K562 (cell line): ENCODE results near the gene UBE2H. TPM values are rescaled to one million over a fixed set of nuclear protein-coding genes. Genes with fewer than 3 reads are reported as not detected.

Experiments
- BCLAF1 ChIP-seq, 2 experiments: fragments of 450-650 bp in 1 of 2; IDR thresholded peaks; 2 replicates each; pipeline ENCODE4 v1.6.1; 2011 to 2017; ENCODE audit warnings: low read depth in 2 of 2, antibody characterized with exemption in 1 of 2, borderline replicate concordance in 1 of 2, low read length in 1 of 2, mild to moderate bottlenecking in 1 of 2, mixed read lengths in 1 of 2; ENCODE audit not compliant: control insufficient read depth in 1 of 2
- BHLHE40 ChIP-seq: IDR thresholded peaks from 2 replicates; pipeline ENCODE4 v1.6.1; 2011; ENCODE audit warnings: low read length, improper control_type of control experiment
- CCNT2 ChIP-seq: IDR thresholded peaks from 2 replicates; pipeline ENCODE4 v1.6.1; 2011; ENCODE audit warnings: borderline replicate concordance, low read depth, mild to moderate bottlenecking, moderate library complexity, mixed read lengths, low read length; ENCODE audit not compliant: insufficient read length; ENCODE audit errors: extremely low read depth
- CHD1 ChIP-seq: fragments of 200-600 bp; sonication (generic); IDR thresholded peaks from one replicate; pipeline ENCODE4 v1.6.1; 2012; ENCODE audit warnings: mild to moderate bottlenecking, moderate library complexity, low read length, inconsistent platforms
- ESRRB ChIP-seq: fragments of 250-450 bp; sonication (Bioruptor Pico); IDR thresholded peaks from 2 replicates; pipeline ENCODE4 v1.5.0; 2020; ENCODE audit warnings: mild to moderate bottlenecking, moderate library complexity, borderline replicate concordance
- ETV6 ChIP-seq, 3 experiments: fragments of 150-350 bp in 1 of 3; sonication (generic) in 1 of 3; formaldehyde crosslinking in 1 of 3; IDR thresholded peaks; 2 replicates each; pipeline versions ENCODE4 v1.6.1 to v1.8.0; 2014 to 2022; ENCODE audit warnings: borderline replicate concordance in 2 of 3, low read depth in 2 of 3, antibody characterized with exemption in 1 of 3, low read length in 1 of 3, mild to moderate bottlenecking in 1 of 3, missing genetic modification reagents in 1 of 3
- MBD2 ChIP-seq: sonication (generic); IDR thresholded peaks from 2 replicates; pipeline ENCODE4 v1.6.1; 2016; ENCODE audit warnings: low read depth, borderline replicate concordance
- MTA3 ChIP-seq: fragments of 450-650 bp; formaldehyde crosslinking; IDR thresholded peaks from 2 replicates; pipeline ENCODE4 v1.6.1; 2017; ENCODE audit warnings: mild to moderate bottlenecking, borderline replicate concordance
- NBN ChIP-seq: fragments of 450-650 bp; IDR thresholded peaks from 2 replicates; pipeline ENCODE4 v1.6.1; 2016; ENCODE audit warnings: low read depth, mild to moderate bottlenecking
- OTX1 ChIP-seq: fragments of 450-650 bp; formaldehyde crosslinking; IDR thresholded peaks from 2 replicates; pipeline ENCODE4 v1.4.0; 2022; ENCODE audit warnings: mild to moderate bottlenecking
- PRPF4 ChIP-seq: fragments of 200-400 bp; formaldehyde crosslinking; IDR thresholded peaks from one replicate; pipeline ENCODE4 v1.6.1; 2017; ENCODE audit warnings: low read length, low read depth, mild to moderate bottlenecking; ENCODE audit not compliant: insufficient read depth, poor library complexity, severe bottlenecking
- RNF2 ChIP-seq: sonication (generic); IDR thresholded peaks from 2 replicates; pipeline ENCODE4 v1.6.1; 2016
- SRSF7 ChIP-seq: fragments of 200-400 bp; formaldehyde crosslinking; optimal IDR thresholded peaks from 2 replicates; pipeline ENCODE3; 2017; ENCODE audit warnings: mild to moderate bottlenecking, low read depth, low read length
- TAF15 ChIP-seq: fragments of 200-400 bp; formaldehyde crosslinking; IDR thresholded peaks from 2 replicates; pipeline ENCODE4 v1.6.1; 2017; ENCODE audit warnings: mild to moderate bottlenecking, low read depth, low read length, moderate library complexity
- ZNF408 ChIP-seq: fragments of 250-450 bp; sonication (Bioruptor Pico); IDR thresholded peaks from 2 replicates; pipeline ENCODE4 v1.4.0; 2020; ENCODE audit warnings: low read depth, mild to moderate bottlenecking, moderate library complexity
- ZNF41 ChIP-seq: fragments of 250-450 bp; sonication (Bioruptor Pico); conservative IDR thresholded peaks from 2 replicates; pipeline ENCODE4 v1.4.0; 2020; ENCODE audit warnings: mild to moderate bottlenecking
- ZNF507 ChIP-seq: conservative IDR thresholded peaks from 2 replicates; pipeline ENCODE4 v1.6.1; 2017; ENCODE audit warnings: missing genetic modification characterization, missing compliant biosample characterization
- ZNF511 ChIP-seq: sonication (generic); formaldehyde crosslinking; IDR thresholded peaks from 2 replicates; pipeline ENCODE4 v1.8.0; 2022; ENCODE audit warnings: mild to moderate bottlenecking, missing genetic modification reagents
- polyA plus RNA-seq, 8 experiments: library from polyadenylated mRNA; depleted of rRNA in 4 of 8; stranded (reverse) in 5 of 8; unstranded in 3 of 8; fragments of >200 nt; fragmentation: Nextera tagmentation in 2 of 8; fragmentation: Illumina TruSeq in 1 of 8; extraction: Ambion mirVana in 2 of 8; extraction: Trizol in 1 of 8; gene quantifications; 2 replicates each; pipeline versions ENCODE4 v1.2.1 to v1.2.3, GENCODE V29; 2011 to 2014; ENCODE audit warnings: inconsistent platforms in 1 of 8, missing spikeins in 1 of 8
- total RNA-seq, 7 experiments: library from RNA; depleted of rRNA in 6 of 7; stranded (reverse); fragments of >200 nt in 6 of 7; fragmentation: Illumina TruSeq in 2 of 7; extraction: Trizol in 2 of 7; gene quantifications; 2 replicates each; pipeline versions ENCODE4 v1.2.1 to v1.2.3, GENCODE V29; 2011 to 2021; ENCODE audit warnings: low replicate concordance in 1 of 7
- TF ChIP-seq, protein P1 (sequence below): fragments of 250-450 bp; sonication (Bioruptor Pico); IDR thresholded peaks from 2 replicates; pipeline ENCODE4 v1.4.0; 2020; ENCODE audit warnings: mild to moderate bottlenecking
- TF ChIP-seq, protein P2 (sequence below): sonication (generic); formaldehyde crosslinking; IDR thresholded peaks from 2 replicates; pipeline ENCODE4 v1.8.0; 2022; ENCODE audit warnings: missing genetic modification reagents, mild to moderate bottlenecking, moderate library complexity, borderline replicate concordance

The UBE2H gene
- total and polyA plus RNA-seq, 9 of the 15 experiments (the other 6 are each of a cell fraction or from before 2014, with no cell fraction given) = 6.3 to 33.0 (median 13.3) TPM

DNA sequence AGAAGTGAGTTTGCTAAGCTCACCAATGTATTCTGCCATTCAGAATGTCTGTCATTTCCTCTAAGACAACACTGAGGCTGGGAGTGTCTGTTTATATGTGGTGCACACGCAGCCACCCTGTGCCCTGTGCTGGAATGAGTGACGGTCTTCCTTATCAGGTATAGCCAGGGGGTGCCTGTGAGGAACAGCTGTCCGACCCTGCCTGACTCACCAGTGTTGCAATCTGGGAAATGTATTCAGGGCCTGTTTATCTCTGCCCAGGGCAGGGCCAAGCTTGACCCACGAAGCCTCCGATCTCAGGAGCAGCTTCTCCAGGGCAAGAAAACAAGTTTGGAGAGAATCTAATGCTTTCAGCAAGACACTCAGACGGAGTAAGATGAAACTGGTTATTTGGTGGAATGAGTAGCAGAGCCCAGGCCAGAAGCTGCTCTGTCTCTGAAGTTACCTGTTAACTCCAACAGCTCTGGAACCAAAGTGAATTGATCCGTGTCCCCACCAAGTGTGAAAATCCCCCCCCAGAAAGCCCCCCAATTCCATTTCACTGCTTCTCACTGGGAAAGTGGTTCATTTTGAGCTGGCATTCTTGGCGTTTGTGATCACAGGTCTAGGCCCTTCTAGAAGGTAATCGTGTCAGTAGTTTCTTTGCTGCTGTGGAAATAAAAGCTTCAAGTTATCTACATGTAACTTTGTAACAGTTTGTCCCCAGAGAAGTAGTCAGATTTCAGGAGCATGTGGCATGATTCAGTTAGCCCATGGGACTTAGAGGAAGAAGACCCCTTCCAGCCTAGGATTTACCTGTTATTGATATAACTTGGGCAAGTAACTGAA lies 6.1 kb upstream of the UBE2H start (continued):
- TF ChIP-seq ZNF507 (tag) (no peak), MBD2 (peak; percentile 95), CHD1 (no peak), TAF15 (no peak), BHLHE40 (peak; percentile 97), ETV6 (IDR thresholded peaks at IDR 0.05; ENCODE audit: borderline replicate concordance in 1 of 2, low read depth in 2 of 2, low read length in 1 of 2) (peak in 1 of 2 experiments; percentile 85; a peak in 2 of 4 replicates), ETV6 (CRISPR knock-in tag; IDR thresholded peaks at IDR 0.05; ENCODE audit: borderline replicate concordance) (no peak), PRPF4 (no peak), BCLAF1 (IDR thresholded peaks at IDR 0.05; ENCODE audit: borderline replicate concordance in 1 of 2, control insufficient read depth in 1 of 2, low read depth in 2 of 2, low read length in 1 of 2) (peak in 1 of 2 experiments; percentile 93; a peak in 2 of 4 replicates), RNF2 (peak; percentile 99), ZNF511 (0 out of 2 replicates have a peak, but pooled peaks have one; percentile 83), OTX1 (CRISPR knock-in tag) (0 out of 2 replicates have a peak, but pooled peaks have one; percentile 52), SRSF7 (no peak), NBN (peak; percentile 99), ESRRB (CRISPR knock-in tag) (no peak), ZNF408 (CRISPR knock-in tag) (no peak), ZNF41 (CRISPR knock-in tag) (peak; percentile 69; the same call in 1 of the 2 replicates), MTA3 (peak; percentile 98), CCNT2 (peak; percentile 99)
- TF ChIP-seq, protein P1, sequence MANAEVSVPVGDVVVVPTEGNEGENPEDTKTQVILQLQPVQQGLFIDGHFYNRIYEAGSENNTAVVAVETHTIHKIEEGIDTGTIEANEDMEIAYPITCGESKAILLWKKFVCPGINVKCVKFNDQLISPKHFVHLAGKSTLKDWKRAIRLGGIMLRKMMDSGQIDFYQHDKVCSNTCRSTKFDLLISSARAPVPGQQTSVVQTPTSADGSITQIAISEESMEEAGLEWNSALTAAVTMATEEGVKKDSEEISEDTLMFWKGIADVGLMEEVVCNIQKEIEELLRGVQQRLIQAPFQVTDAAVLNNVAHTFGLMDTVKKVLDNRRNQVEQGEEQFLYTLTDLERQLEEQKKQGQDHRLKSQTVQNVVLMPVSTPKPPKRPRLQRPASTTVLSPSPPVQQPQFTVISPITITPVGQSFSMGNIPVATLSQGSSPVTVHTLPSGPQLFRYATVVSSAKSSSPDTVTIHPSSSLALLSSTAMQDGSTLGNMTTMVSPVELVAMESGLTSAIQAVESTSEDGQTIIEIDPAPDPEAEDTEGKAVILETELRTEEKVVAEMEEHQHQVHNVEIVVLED (CRISPR knock-in tag) = no peak; the same call in 1 of the 2 replicates
- TF ChIP-seq, protein P2, sequence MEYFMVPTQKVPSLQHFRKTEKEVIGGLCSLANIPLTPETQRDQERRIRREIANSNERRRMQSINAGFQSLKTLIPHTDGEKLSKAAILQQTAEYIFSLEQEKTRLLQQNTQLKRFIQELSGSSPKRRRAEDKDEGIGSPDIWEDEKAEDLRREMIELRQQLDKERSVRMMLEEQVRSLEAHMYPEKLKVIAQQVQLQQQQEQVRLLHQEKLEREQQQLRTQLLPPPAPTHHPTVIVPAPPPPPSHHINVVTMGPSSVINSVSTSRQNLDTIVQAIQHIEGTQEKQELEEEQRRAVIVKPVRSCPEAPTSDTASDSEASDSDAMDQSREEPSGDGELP (CRISPR knock-in tag) = peak; percentile 100
